Activated CD4-positive, alpha-beta memory T cell treated with anti-CD3 and anti-CD28 coated beads for 36 hours (primary cell): ENCODE results near the gene ZNF189. TPM values are rescaled to one million over a fixed set of nuclear protein-coding genes. Genes with fewer than 3 reads are reported as not detected.

Experiments used
- CTCF ChIA-PET: fragments of 350-600 bp; sonication (Branson Sonifier 250); formaldehyde crosslinking; loops from one replicate; lab custom pipeline; 2021; ENCODE audit warnings: antibody characterized with exemption, inconsistent platforms; lab: Charles Lee
- POLR2A ChIA-PET: fragments of 350-600 bp; sonication (Branson Sonifier 250); formaldehyde crosslinking; loops from one replicate; lab custom pipeline; 2021; ENCODE audit warnings: antibody characterized with exemption; lab: Charles Lee
- DNase-seq: peaks from one replicate; pipeline ENCODE4 v3.0.0-alpha.2; 2020
- H3K27ac Mint-ChIP-seq: one replicate; pipeline ENCODE4 v1.8.0; 2021; ENCODE audit warnings: mixed read lengths
- H3K27me3 Mint-ChIP-seq: one replicate; pipeline ENCODE4 v1.8.0; 2021; ENCODE audit warnings: mixed read lengths
- H3K36me3 Mint-ChIP-seq: one replicate; pipeline ENCODE4 v1.8.0; 2021; ENCODE audit warnings: mixed read lengths
- H3K4me1 Mint-ChIP-seq: one replicate; pipeline ENCODE4 v1.8.0; 2021; ENCODE audit warnings: low read depth, mixed read lengths
- H3K4me3 Mint-ChIP-seq: one replicate; pipeline ENCODE4 v1.8.0; 2021; ENCODE audit warnings: mild to moderate bottlenecking, mixed read lengths
- H3K9me3 Mint-ChIP-seq: one replicate; pipeline ENCODE4 v1.8.0; 2021; ENCODE audit warnings: mixed read lengths
- intact Hi-C: fragments of 100-400 bp; cut with micrococcal nuclease; formaldehyde crosslinking; loops from one replicate; pipeline ENCODE4 v1.15.1; 2023
- total RNA-seq, 2 experiments: library from RNA; stranded (reverse); gene quantifications; one replicate each; pipeline ENCODE4 v1.2.3, GENCODE V29; 2021

ZNF189 gene
- total RNA-seq, 2 experiments from 2014 or later: 10.2 to 10.6 TPM

DNA sequence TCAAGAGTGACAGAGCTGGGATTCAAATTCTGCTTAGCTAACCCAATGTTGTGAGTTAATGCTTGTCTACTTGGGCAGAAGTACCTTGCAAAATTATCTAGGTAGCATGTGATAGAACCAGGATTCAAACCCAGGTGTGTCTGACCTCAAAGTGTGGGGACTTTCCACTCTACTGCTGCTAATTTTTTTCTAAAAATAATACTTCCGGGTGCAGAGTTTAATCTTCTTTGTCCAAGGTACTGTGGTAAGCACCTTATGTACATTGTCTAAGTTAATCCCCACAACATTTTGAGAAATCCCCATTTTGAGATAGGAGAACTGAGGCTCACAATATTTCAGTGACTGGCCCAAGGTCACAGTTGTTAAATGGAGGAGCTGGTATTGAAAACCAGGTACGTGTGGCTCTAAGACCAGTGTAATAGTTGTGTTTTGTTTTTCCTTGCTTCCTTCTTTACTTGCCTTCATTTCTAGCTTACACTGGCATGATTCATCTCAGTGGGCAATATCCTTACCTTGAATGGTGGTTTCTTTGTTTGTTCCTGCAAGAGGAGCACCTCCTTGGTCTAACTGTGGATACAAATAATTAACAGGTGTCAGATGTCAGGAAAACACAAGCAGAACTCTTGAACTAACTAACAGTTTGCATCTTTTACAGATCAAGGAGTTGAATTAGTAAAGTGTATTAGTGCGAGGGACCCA, 29.5 kb downstream of the ZNF189 start:
- POLR2A ChIA-PET: no interaction called here
- H3K27ac Mint-ChIP-seq: no peak overlapping the region
- no peak for DNase-seq
- intact Hi-C loops: no loop called here
- H3K9me3 Mint-ChIP-seq: peaks cover 6% of the 10 kb centered on the region
- H3K27me3 Mint-ChIP-seq: peaks cover 2% of the 10 kb centered on the region
- no peak overlapping the region for H3K4me3 Mint-ChIP-seq
- CTCF ChIA-PET: interaction anchor here (1.2 kb wide), 1 partner anchor 21 kb away, joined by 4 read pairs; no protein-coding TSS in a partner anchor
- H3K36me3 Mint-ChIP-seq: peaks cover 2% of the 10 kb centered on the region
- no peaks in the 10 kb centered on the region for H3K4me1 Mint-ChIP-seq

DNA sequence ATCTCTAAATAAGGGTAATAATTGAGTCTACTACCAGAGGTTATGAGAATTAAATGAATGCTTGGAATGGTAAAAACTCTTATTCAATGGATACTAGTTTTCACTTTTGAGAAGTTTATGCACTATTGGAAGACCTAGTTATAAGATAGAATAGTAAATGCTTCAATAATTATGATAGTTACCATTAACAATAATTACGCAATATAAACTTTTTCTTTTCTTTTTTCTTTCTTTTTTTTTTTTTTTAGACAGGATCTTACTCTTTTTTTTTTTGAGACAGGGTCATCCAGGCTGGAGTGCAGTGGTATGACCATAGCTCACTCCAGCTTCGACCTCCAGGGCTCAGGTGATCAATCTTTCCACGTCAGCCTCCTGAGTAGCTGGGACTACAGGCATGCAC, 30.3 kb downstream of the ZNF189 start:
- Mint-ChIP-seq H3K27me3 (peaks cover 2% of the 10 kb centered on the region), H3K4me3 (no peak overlapping the region), H3K9me3 (peaks cover 3% of the 10 kb centered on the region), H3K36me3 (peaks cover 2% of the 10 kb centered on the region), H3K27ac (no peak overlapping the region), H3K4me1 (no peaks in the 10 kb centered on the region)
- ChIA-PET CTCF (no interaction called here), POLR2A (no interaction called here)
- intact Hi-C loops: no loop called here
- DNase-seq: no peak

DNA sequence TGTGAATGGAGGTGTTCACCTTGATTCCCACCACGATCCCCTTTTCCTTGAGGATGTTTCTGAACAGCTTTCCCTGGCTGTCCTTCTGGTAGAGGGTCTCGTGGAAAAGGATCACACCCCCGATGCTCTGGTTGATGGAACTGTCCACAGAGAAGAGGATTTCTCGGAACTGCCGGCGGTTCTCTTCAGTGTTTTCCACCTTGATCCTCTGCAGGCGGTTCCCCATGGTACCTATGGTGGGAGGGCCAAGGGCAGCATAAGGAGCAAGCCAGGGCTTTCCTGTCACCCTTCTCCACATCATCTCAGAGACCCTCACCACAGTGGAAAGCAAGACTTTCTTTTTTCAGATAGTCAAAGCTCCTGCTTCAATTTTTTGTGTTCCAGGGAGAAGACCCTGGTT, 31.1 kb downstream of the ZNF189 start:
- no peak overlapping the region for H3K27ac Mint-ChIP-seq
- ChIA-PET CTCF (no interaction called here), POLR2A (no interaction called here)
- no peak for DNase-seq
- H3K36me3 Mint-ChIP-seq: no peaks in the 10 kb centered on the region
- H3K4me3 Mint-ChIP-seq: no peak overlapping the region
- H3K27me3 Mint-ChIP-seq: no peaks in the 10 kb centered on the region
- H3K9me3 Mint-ChIP-seq: no peaks in the 10 kb centered on the region
- intact Hi-C loops: no loop called here
- no peaks in the 10 kb centered on the region for H3K4me1 Mint-ChIP-seq

DNA sequence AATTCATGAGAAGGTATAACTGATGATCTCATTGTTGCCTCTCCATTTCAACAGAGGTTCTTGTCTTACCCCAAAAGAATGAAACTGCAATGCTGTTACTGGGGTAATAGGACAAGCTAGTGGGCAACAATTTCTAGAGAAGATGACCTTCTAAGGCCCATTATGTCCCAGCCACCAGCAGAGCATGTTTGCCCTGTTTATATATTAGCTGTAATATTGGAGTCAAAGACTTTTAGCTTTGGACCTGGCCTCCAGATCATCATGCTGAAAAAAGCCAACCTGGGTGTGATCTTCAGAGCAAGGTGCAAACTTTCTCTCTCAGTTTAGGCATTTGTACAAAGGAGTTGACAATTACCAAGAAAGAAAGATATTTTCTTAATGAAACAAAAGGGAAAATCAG, 33.5 kb downstream of the ZNF189 start:
- H3K27ac Mint-ChIP-seq: no peak overlapping the region
- intact Hi-C loops: no loop called here

DNA sequence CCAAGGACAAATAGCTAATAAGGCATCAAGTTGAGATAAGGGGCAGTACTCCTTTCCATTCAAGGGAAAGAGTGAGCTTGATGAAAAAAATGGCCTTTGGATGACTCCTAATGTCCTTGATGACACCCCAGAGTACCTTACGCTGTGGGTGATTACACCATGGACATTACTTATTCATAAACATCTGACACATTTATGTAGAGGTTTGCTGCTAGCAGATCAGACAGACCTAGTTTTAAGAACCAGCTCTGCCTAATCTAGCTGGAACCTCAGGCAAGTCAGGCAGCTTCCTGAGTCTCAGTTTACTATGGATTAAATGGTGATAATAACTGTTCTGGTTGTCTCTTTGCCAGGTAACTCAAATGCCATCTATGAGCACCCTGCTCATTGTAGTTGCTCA, 34.1 kb downstream of the ZNF189 start:
- no peaks in the 10 kb centered on the region for H3K36me3 Mint-ChIP-seq
- H3K9me3 Mint-ChIP-seq: no peaks in the 10 kb centered on the region
- ChIA-PET POLR2A (no interaction called here), CTCF (interaction anchor here (1.2 to 1.3 kb wide), 3 partner anchors 16 to 45 kb away, joined by 3 to 4 read pairs (median 4); no protein-coding TSS in a partner anchor)
- H3K27me3 Mint-ChIP-seq: peaks cover 12% of the 10 kb centered on the region
- no peak overlapping the region for H3K4me3 Mint-ChIP-seq
- H3K27ac Mint-ChIP-seq: no peak overlapping the region
- intact Hi-C loops: no loop called here
- DNase-seq: no peak
- no peaks in the 10 kb centered on the region for H3K4me1 Mint-ChIP-seq

More for the DNA sequence above, 33.5 kb downstream of the ZNF189 start:
- POLR2A ChIA-PET: no interaction called here
- Mint-ChIP-seq H3K4me1 (no peaks in the 10 kb centered on the region), H3K36me3 (no peaks in the 10 kb centered on the region), H3K9me3 (no peaks in the 10 kb centered on the region), H3K27me3 (peaks cover 7% of the 10 kb centered on the region), H3K4me3 (no peak overlapping the region)
- no peak for DNase-seq
- CTCF ChIA-PET: interaction anchor here (1.2 to 1.3 kb wide), 3 partner anchors 17 to 44 kb away, joined by 3 to 4 read pairs (median 4); no protein-coding TSS in a partner anchor

DNA sequence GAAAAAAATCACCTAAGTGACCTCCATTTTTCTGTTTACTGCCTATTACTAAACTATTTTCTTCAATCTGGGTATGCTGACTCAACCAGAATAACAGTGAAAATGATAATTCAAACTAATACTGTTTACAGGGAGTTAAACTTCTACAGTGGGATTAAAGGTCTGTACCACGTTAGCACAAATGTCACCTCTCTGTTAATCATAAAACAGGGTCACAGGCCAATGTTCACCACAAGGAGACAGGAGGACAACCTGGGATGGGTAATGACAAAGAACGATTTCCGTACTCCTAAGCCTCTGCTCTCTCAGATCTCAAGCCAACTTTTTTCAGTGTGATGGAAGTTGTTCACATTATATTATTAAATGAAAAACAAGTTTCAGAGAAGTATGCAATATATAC, 34.6 kb downstream of the ZNF189 start:
- POLR2A ChIA-PET: no interaction called here
- no peak for DNase-seq

DNA sequence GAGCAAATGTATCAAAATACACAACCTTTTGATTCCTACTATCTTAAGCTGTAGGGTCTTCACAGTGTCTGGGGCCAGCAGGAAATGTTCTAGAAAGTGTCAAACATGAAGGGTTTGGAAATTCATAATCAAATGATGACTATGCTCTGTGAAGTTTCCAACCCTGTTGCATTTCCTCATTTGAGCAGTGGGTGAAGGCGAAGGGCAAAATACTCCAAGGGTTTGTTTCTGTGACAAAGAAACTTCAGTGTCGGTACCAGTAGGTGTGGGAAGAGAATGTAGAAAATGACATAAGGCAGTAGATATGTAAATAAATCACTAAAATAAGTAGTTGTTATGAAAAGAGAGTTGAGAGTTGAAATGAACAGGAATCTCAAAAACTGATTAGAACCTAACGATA, 36.3 kb downstream of the ZNF189 start:
- no peak for DNase-seq
- ChIA-PET POLR2A (no interaction called here), CTCF (no interaction called here)
- Mint-ChIP-seq H3K27ac (no peak overlapping the region), H3K4me3 (no peak overlapping the region), H3K9me3 (no peaks in the 10 kb centered on the region), H3K27me3 (peaks cover 17% of the 10 kb centered on the region), H3K36me3 (no peaks in the 10 kb centered on the region), H3K4me1 (no peaks in the 10 kb centered on the region)
- intact Hi-C loops: no loop called here

More for the DNA sequence above, 34.6 kb downstream of the ZNF189 start:
- intact Hi-C loops: no loop called here
- Mint-ChIP-seq H3K27me3 (peaks cover 14% of the 10 kb centered on the region), H3K9me3 (no peaks in the 10 kb centered on the region), H3K4me1 (no peaks in the 10 kb centered on the region), H3K27ac (no peak overlapping the region), H3K4me3 (no peak overlapping the region), H3K36me3 (no peaks in the 10 kb centered on the region)
- CTCF ChIA-PET: interaction anchor here (1.3 kb wide), 1 partner anchor 16 kb away, joined by 3 read pairs; no protein-coding TSS in a partner anchor

DNA sequence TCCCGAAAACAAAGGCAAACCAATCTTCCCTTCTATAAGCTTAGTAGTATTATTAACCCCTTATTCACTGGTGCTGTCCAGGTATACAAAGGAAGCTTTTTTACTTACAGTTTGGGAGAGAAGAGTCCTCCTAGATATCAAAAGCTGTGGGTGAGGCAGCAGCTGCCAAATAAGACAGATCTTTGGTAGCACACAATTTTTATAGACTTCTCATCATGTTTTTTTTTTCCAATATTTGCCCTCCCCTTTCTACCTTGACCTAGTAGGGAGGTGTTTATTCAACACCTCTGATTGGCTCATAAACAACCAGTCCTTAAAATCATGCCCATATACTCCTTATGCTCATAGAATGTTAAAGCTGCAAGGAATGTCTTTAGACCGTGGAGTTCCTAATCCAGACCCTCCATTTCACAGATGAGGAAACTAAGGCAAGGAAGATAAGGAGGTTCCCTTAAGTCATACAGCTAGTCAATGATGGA, 37.0 kb downstream of the ZNF189 start, which contains the start of gene ALDOB:
TSS of gene ALDOB (minus strand) at position 174 of the 479 bp plus-strand sequence. CDS start 4,887 bp downstream, outside the sequence.
- H3K4me1 Mint-ChIP-seq: no peaks in the 10 kb centered on the region
- ChIA-PET CTCF (no interaction called here), POLR2A (no interaction called here)
- H3K27ac Mint-ChIP-seq: no peak within 1 kb of the TSS
- H3K36me3 Mint-ChIP-seq: no peaks in the 10 kb centered on the region
- no peaks in the 10 kb centered on the region for H3K9me3 Mint-ChIP-seq
- intact Hi-C loops: no loop called here
- peaks cover 19% of the 10 kb centered on the region for H3K27me3 Mint-ChIP-seq
- no peak within 1 kb of the TSS for H3K4me3 Mint-ChIP-seq
- no peak for DNase-seq

DNA sequence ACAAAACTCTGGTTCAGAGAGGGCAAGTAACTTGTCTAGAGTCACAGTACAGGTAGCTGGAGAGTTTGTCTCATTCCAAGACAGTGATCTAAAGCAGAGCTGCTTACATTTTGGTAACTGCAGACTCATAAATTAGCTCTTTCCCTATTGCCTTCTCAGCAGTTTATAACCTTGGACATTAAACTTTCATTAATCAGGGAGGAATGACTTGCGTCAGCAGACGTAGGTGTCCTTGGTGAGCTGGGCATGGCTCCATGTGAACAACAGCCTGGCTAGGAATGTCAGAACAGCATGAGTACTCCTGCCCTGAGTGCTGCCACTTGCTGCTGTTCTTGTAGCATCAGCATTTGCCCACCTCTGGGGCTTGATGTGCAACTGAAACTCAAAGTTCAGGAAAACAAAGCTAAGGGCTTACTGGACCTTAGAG, 39.2 kb downstream of the ZNF189 start:
- ChIA-PET CTCF (no interaction called here), POLR2A (no interaction called here)
- Mint-ChIP-seq H3K27me3 (peaks cover 21% of the 10 kb centered on the region), H3K27ac (no peak overlapping the region), H3K4me1 (no peaks in the 10 kb centered on the region), H3K9me3 (no peaks in the 10 kb centered on the region), H3K36me3 (no peaks in the 10 kb centered on the region), H3K4me3 (no peak overlapping the region)
- intact Hi-C loops: no loop called here
- DNase-seq: no peak

DNA sequence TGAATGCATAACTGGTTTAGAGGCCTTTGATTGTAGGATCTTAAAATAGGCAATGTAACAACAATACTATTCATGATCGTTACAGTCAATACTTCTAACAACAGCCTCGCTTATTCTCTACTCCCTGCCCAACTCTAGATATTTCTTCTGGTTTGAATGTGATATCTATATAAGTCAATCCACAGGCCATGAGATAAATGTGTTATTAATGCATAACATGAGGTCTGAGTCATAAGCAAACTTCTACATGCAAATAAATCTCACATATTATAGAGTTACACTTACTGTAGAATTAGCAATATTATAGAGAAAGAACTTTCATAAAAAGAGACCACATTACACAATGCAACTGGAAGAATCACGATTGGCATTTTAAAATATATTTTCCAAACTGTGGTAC, 39.9 kb downstream of the ZNF189 start:
- Mint-ChIP-seq H3K4me1 (no peaks in the 10 kb centered on the region), H3K9me3 (no peaks in the 10 kb centered on the region), H3K36me3 (no peaks in the 10 kb centered on the region), H3K4me3 (no peak overlapping the region), H3K27ac (no peak overlapping the region), H3K27me3 (peaks cover 24% of the 10 kb centered on the region)
- ChIA-PET POLR2A (no interaction called here), CTCF (no interaction called here)
- intact Hi-C loops: no loop called here
- no peak for DNase-seq

DNA sequence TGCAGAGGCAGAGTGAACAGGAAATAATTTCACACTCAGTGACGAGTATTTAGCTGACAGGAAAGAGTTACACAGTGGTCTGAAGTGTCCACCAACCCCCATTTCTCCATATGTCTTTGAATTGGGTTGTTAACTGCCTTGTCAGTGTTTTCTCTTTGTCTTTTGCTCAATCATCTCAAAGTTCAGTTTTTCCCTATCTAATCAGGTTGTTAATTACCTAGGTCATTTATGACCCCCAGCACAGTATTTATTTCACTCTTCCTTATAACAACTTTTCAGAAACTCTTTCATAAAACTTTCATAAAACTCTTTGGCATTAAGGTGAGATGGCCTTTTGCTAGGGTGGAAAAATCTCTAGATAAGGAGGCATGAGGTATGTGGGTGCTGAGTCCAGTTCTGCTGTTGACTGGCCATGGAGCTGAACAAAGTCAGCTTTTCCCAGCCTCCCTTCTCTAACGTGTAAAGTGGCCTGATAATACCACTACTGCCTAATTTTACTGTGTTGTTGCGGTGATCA, 42.1 kb downstream of the ZNF189 start:
- ChIA-PET CTCF (interaction anchor here (0.7 to 1.0 kb wide), 2 partner anchors 9 to 18 kb away, joined by 3 read pairs; no protein-coding TSS in a partner anchor), POLR2A (no interaction called here)
- H3K4me3 Mint-ChIP-seq: no peak overlapping the region
- peaks cover 3% of the 10 kb centered on the region for H3K4me1 Mint-ChIP-seq
- DNase-seq: no peak
- intact Hi-C loops: no loop called here
- no peaks in the 10 kb centered on the region for H3K9me3 Mint-ChIP-seq
- H3K27me3 Mint-ChIP-seq: peaks cover 28% of the 10 kb centered on the region
- no peaks in the 10 kb centered on the region for H3K36me3 Mint-ChIP-seq
- H3K27ac Mint-ChIP-seq: no peak overlapping the region

DNA sequence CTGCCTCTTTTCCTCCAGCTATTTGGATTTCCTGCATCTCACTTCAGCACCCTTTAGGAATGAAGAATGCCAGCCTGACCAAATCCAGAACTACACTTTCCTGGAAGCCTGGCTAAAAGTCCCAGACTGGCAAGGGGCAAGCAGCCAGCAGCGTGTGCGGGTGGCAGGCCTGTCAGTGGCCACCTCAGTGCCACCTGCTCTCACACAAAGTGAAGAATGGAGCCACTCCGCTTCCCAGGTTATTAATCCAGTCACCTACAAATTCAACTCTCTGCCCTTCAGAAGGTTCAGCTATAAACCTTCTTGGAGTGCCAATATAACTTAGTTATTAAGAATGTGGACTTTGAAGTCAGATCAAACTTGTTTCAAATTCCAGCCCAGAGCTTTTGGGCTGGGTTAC, 43.7 kb downstream of the ZNF189 start:
- Mint-ChIP-seq H3K27me3 (peaks cover 33% of the 10 kb centered on the region), H3K4me1 (peaks cover 3% of the 10 kb centered on the region), H3K9me3 (no peaks in the 10 kb centered on the region), H3K27ac (no peak overlapping the region), H3K36me3 (no peaks in the 10 kb centered on the region), H3K4me3 (no peak overlapping the region)
- intact Hi-C loops: no loop called here
- CTCF ChIA-PET: interaction anchor here (0.7 kb wide), 1 partner anchor 17 kb away, joined by 3 read pairs; no protein-coding TSS in a partner anchor
- POLR2A ChIA-PET: no interaction called here
- DNase-seq: no peak
